ENCODE results near the gene MC1R. TPM values are rescaled to one million over a fixed set of nuclear protein-coding genes. Genes with fewer than 3 reads are reported as not detected.
"Not testable (repeated sequence)": the region's sequence is repeated elsewhere in the genome, so short reads cannot be mapped to it uniquely, and the experiment has no call there.

MC1R gene
- total RNA-seq, 1 donor from 2014 or later = 9.5 TPM

DNA sequence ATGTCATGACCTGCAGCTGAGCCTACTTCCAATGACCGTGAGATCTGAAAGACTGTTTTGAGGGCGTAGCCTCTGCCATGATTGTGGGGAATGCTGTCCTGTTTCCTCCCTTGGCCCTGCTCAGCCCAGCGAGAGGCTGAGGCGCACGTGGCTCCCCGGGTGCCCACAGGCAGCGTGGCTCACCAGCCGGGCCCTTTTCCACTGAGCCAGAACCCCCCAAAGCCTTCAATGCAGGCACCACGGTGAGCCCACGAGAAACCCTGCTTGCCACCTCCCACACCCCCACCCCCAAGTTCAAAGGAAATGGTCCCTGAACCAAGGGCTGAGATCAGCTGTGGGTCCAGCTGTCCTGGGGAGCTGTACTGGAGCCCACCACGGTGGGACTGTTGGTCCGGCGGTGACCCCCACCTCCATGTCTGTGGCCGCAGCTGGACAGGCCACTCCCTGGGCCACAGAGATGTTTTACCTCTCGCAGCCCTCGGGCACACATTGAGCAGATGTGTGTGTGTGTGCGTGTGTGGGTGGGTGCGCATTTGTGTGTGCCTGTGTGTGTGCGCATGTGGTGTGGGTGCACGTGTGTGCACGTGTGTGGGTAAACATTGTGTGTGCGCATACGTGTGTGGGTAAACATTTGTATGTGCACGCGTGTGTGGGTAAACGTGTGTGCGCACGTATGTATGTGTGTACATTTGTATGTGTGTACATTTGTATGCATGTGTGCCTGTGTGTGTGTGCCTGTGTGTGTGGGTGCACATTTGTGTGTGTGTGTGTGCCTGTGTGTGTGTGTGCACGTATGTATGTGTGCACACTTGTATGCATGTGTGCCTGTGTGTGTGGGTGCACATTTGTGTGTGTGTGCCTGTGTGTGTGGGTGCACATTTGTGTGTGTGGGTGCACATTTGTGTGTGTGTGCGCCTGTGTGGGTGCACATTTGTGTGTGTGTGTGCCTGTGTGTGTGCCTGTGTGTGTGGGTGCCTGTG, 5.0 kb upstream of the MC1R start:
- intact Hi-C loops (cut with micrococcal nuclease) = no loop called here

DNA sequence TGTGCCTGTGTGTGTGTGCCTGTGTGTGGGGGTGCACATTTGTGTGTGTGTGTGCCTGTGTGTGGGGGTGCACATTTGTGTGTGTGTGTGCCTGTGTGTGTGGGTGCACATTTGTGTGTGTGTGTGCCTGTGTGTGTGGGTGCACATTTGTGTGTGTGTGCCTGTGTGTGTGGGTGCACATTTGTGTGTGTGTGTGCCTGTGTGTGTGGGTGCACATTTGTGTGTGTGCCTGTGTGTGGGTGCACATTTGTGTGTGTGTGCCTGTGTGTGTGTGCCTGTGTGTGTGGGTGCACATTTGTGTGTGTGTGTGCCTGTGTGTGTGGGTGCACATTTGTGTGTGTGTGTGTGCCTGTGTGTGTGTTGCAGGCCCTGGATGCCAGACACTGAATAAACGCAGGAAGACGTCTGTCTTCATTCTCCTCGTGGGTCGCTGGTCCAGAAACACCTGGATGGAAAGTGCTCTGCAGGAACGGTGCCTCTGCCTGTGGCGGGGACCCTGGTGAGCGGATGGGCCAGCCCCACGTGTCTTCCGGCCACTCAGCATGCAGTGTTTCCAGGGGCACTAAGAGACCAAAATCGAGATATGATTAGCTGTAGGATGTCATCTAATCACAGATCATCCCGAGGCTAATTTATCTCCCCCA, 3.9 kb upstream of the MC1R start:
- intact Hi-C loops (cut with micrococcal nuclease) = not testable (repeated sequence)

DNA sequence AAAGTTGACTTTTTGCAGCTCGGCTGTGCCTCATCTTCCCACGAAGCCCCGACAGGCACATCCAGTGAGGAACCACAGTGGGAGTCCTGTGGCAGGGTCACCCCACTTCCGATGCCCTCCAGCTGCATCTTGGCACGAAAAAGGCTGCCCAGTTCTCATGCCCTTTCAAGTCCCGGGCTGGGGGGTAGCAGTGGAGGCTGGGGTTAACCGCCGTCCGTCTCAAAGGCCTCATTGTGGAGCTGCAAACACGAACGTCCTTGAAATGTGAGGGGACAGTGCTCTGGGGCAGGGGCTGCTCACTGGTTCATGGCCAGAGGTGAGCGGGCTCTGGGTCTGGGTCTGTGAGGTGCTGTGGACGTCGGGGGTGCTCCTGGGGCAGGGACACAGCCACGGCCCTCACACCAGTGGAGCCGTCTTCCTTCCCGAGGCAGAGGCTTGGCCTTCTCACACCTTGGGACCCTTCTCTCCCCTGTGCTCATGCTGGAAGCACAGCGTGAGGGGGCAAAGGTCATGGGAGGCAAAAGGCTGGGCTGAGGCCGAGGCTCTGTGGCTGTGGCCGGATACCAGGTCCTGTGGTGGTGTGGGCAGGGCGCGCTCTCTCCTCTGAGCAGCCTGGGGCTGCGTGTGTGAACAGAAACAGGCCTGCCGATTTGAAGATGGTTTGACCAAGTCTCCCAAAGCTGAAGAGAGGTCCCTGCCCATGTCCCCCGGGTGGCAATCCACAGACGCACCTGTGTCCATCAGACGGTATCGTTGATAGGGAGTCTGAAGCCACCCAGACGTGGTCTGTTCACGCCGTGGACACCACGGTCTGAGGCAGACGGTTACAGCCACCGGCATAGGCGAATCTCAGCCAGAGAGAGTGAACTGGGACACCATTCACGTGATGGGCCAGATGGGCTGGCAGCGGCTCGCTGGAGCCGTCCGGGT, 3.1 kb upstream of the MC1R start:
- intact Hi-C loops (cut with micrococcal nuclease) = no loop called here

GRCh38 chr16:89917773-89918452, 749 bp upstream of the MC1R start:
- intact Hi-C loops (cut with micrococcal nuclease) = no loop called here

DNA sequence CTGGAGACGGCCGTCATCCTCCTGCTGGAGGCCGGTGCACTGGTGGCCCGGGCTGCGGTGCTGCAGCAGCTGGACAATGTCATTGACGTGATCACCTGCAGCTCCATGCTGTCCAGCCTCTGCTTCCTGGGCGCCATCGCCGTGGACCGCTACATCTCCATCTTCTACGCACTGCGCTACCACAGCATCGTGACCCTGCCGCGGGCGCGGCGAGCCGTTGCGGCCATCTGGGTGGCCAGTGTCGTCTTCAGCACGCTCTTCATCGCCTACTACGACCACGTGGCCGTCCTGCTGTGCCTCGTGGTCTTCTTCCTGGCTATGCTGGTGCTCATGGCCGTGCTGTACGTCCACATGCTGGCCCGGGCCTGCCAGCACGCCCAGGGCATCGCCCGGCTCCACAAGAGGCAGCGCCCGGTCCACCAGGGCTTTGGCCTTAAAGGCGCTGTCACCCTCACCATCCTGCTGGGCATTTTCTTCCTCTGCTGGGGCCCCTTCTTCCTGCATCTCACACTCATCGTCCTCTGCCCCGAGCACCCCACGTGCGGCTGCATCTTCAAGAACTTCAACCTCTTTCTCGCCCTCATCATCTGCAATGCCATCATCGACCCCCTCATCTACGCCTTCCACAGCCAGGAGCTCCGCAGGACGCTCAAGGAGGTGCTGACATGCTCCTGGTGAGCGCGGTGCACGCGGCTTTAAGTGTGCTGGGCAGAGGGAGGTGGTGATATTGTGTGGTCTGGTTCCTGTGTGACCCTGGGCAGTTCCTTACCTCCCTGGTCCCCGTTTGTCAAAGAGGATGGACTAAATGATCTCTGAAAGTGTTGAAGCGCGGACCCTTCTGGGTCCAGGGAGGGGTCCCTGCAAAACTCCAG, 1.1 kb downstream of the MC1R start:
- intact Hi-C loops (cut with micrococcal nuclease) = loop anchor here (5.0 kb wide), 1 partner anchor 197 kb away; the partner anchor contains the start of genes VPS9D1 and ZNF276

DNA sequence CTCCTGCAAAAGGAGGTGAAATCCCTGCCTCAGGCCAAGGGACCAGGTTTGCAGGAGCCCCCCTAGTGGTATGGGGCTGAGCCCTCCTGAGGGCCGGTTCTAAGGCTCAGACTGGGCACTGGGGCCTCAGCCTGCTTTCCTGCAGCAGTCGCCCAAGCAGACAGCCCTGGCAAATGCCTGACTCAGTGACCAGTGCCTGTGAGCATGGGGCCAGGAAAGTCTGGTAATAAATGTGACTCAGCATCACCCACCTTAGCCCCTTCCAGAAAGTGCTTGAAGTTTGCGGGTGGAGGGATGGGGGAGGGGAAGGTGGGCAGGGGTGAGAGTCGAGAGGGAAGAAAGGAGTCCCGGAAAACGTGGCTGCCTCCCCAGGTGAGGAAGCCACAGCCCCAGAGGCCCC, 2.1 kb downstream of the MC1R start:
- intact Hi-C loops (cut with micrococcal nuclease) = loop anchor here (5.0 kb wide), 1 partner anchor 198 kb away; the partner anchor contains the start of genes VPS9D1 and ZNF276

DNA sequence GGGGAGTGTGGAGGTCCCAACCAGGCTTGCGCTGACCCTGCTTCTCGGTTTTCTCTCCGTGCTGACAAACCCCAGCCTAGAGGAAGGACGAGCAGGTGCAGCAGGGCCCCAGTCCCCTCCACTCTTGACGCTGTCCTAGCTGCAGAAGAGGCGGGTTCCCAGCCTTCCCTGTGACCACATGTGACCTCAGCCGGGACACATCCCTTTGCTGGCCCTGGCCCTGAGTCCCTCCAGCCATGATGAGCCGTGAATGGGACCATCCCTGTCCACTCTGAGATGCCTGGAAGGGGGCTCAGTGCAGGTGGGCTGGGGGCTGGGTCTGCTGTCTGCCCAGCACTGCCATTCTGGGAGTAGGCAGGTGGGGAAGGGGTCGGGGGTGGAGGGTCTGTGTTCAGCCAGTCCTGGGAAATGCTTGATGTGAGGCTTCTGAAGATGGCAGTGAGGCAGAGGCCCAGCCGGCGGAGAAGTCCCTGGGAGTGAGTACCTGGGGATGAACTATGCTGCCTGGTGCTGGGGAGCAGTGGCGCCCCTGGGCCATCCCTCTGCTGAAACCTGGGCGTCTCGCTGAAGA, 2.6 kb downstream of the MC1R start:
- intact Hi-C loops (cut with micrococcal nuclease) = loop anchor here (5.0 kb wide), 1 partner anchor 199 kb away; the partner anchor contains the start of genes VPS9D1 and ZNF276

- intact Hi-C loops (cut with micrococcal nuclease) = loop anchor here (5.0 kb wide), 1 partner anchor 200 kb away; the partner anchor contains the start of genes VPS9D1 and ZNF276
Measured at GRCh38 chr16:89921702-89922476, 3.2 kb downstream of the MC1R start.

DNA sequence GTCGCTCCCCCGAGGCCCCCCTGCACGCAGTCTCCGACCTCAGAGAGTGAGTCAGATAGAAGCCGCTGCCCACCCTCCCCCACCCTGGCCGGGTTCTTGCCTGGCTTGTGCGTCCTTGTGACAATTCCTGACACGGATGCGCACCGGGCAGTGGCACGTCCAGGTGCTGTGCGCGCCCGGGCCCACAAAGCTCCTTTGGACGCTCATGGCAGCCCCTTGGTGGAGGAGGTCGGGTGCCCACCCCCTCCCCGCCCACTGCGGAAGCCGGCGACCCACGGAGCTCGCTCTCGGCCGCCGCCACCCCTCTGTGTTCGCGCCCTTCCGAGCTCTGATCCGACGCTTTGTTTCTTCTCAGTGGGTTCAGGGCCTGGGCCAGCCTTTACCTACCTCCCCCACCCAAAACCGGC, 3.8 kb downstream of the MC1R start:
- intact Hi-C loops (cut with micrococcal nuclease) = loop anchor here (5.0 kb wide), 1 partner anchor 200 kb away; the partner anchor contains the start of genes VPS9D1 and ZNF276

- intact Hi-C loops (cut with micrococcal nuclease) = loop anchor here (5.0 kb wide), 1 partner anchor 201 kb away; the partner anchor contains the start of genes VPS9D1 and ZNF276
Measured at GRCh38 chr16:89922884-89923639, 4.4 kb downstream of the MC1R start, which contains the start of gene TUBB3. Gene TUBB3 (plus strand): TSS chr16:89923342. CDS start chr16:89923402, 60 bp downstream.

DNA sequence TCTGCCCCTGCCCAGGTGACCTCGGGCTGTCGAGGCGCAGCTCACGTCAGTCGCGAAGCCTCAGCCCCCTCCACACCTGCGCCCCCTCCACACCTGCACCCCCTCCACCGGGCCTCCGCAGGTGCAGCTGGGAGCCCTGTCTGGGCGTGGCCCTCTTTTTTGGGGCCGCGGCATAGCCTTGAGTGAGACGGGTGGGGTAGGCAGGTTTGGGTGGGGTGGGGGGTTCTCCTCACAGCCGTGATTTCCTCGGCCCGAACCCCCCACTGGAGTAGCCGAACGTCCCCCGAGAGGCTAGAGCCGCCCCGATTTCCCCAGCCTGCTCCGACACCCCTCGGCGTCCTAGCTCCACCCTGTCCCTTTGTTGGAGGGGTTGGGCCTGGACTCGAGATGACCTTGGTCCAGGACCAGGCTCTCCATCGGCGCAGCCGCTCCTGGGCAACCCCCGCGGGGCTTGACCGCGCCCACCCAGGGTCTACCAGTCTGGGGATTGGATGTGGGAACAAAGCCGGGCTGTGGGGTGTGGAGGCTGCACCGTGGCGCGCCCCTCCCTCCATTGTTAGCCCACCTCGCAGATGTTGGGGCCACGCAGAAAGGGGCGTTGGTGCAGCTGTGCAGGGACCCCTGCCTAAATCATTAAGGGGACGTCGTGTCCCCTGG, 5.1 kb downstream of the MC1R start:
- intact Hi-C loops (cut with micrococcal nuclease) = loop anchor here (5.0 kb wide), 1 partner anchor 201 kb away; the partner anchor contains the start of genes VPS9D1 and ZNF276

DNA sequence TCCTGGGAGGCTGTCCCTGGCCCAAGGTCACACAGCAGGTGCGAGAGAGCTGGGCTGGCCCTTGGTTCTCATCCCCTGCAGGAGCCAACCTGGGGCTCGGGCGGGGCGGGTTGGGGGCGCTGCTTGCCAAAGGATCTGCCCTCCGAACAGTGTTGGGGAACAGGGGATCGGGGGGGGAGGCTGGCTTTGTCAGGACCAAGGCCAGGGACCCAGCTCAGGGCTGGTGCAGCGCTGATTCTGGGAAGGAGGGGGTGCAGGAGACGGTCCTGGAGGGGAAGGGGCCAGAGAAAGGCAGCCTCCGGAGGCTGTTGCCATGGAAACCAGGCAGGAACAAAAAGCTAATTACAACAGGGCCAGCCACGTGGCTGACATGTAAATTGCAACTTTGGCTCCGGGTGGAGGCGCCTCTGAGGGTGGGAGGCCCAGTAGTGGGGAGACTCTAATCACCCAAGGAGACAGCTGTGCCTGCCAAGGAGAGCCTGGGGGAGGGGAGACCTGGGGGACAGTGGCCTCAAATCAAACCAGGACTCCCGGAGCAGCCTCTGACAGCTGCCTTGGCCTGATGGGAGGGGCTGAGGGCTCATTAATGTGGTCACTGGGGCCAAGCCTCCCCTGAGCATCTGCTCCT, 5.7 kb downstream of the MC1R start:
- intact Hi-C loops (cut with micrococcal nuclease) = loop anchor here (5.0 kb wide), 1 partner anchor 202 kb away; the partner anchor contains the start of genes VPS9D1 and ZNF276

- intact Hi-C loops (cut with micrococcal nuclease) = loop anchor here (5.0 kb wide), 2 partner anchors 108 to 203 kb away; partner anchors contain the start of genes FANCA, VPS9D1 and ZNF276
Measured at GRCh38 chr16:89924925-89925307, 6.3 kb downstream of the MC1R start.

GRCh38 chr16:89925596-89926079, 7.0 kb downstream of the MC1R start:
- intact Hi-C loops (cut with micrococcal nuclease) = loop anchor here (1.0 to 5.0 kb wide), 5 partner anchors 23 to 223 kb away; partner anchors contain the start of genes DEF8 and FANCA

GRCh38 chr16:89931305-89931896, 12.7 kb downstream of the MC1R start:
- intact Hi-C loops (cut with micrococcal nuclease) = no loop called here
